ENCODE data around the gene KCNN1.

DNA sequence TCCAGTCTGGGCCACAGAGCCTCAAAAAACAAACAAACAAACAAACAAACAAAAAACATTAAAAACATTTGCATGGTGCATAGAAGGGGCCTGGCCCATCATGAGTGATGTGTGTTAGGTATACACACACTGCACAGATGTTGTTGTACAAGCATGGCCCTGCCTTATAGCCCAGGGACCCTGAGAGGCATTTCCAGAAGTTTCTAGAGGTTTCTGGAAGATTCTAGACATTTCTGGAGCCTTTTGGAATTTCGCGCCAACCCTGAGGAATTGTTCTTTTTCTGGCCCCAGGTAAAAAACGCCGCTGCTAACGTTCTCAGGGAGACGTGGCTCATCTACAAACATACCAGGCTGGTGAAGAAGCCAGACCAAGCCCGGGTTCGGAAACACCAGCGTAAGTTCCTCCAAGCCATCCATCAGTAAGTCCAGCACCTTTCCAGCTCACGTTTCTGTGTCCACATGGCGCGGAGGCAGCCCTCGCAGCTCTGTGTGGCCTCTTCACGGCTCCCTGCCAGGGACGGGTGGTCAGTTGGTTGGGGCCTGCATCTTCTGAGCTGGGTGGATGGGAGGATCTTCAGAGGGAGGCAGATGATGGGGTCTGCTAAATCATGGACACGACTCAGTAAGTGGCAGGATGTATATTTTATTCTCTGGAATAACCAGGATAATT lies 22.7 kb downstream of the KCNN1 start:
- TF ChIP-seq, protein P1, sequence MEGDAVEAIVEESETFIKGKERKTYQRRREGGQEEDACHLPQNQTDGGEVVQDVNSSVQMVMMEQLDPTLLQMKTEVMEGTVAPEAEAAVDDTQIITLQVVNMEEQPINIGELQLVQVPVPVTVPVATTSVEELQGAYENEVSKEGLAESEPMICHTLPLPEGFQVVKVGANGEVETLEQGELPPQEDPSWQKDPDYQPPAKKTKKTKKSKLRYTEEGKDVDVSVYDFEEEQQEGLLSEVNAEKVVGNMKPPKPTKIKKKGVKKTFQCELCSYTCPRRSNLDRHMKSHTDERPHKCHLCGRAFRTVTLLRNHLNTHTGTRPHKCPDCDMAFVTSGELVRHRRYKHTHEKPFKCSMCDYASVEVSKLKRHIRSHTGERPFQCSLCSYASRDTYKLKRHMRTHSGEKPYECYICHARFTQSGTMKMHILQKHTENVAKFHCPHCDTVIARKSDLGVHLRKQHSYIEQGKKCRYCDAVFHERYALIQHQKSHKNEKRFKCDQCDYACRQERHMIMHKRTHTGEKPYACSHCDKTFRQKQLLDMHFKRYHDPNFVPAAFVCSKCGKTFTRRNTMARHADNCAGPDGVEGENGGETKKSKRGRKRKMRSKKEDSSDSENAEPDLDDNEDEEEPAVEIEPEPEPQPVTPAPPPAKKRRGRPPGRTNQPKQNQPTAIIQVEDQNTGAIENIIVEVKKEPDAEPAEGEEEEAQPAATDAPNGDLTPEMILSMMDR (conservative IDR thresholded peaks at IDR 0.05; ENCODE audit: low read depth in 2 of 2), result no peak
- TF ChIP-seq EZH2 (IDR thresholded peaks at IDR 0.05; ENCODE audit: low read depth, unreplicated experiment) (no peak), POLR2AphosphoS5 (IDR thresholded peaks at IDR 0.05; ENCODE audit: low read depth) (no peak), CREB1 (CRISPR knock-in tag; IDR thresholded peaks at IDR 0.05; ENCODE audit: low read depth) (no peak), EZH2phosphoT487 (IDR thresholded peaks at IDR 0.05; ENCODE audit: unreplicated experiment) (no peak), ZNF331 (CRISPR knock-in tag; IDR thresholded peaks at IDR 0.05; ENCODE audit: low read depth) (no peak), NANOG (IDR thresholded peaks at IDR 0.05; ENCODE audit: borderline replicate concordance) (no peak), STAT1 (IDR thresholded peaks at IDR 0.05; ENCODE audit: unreplicated experiment) (no peak), JUNB (IDR thresholded peaks at IDR 0.05; ENCODE audit: unreplicated experiment) (no peak), ZNF114 (CRISPR knock-in tag; IDR thresholded peaks at IDR 0.05) (no peak)
- TF ChIP-seq, protein P2, sequence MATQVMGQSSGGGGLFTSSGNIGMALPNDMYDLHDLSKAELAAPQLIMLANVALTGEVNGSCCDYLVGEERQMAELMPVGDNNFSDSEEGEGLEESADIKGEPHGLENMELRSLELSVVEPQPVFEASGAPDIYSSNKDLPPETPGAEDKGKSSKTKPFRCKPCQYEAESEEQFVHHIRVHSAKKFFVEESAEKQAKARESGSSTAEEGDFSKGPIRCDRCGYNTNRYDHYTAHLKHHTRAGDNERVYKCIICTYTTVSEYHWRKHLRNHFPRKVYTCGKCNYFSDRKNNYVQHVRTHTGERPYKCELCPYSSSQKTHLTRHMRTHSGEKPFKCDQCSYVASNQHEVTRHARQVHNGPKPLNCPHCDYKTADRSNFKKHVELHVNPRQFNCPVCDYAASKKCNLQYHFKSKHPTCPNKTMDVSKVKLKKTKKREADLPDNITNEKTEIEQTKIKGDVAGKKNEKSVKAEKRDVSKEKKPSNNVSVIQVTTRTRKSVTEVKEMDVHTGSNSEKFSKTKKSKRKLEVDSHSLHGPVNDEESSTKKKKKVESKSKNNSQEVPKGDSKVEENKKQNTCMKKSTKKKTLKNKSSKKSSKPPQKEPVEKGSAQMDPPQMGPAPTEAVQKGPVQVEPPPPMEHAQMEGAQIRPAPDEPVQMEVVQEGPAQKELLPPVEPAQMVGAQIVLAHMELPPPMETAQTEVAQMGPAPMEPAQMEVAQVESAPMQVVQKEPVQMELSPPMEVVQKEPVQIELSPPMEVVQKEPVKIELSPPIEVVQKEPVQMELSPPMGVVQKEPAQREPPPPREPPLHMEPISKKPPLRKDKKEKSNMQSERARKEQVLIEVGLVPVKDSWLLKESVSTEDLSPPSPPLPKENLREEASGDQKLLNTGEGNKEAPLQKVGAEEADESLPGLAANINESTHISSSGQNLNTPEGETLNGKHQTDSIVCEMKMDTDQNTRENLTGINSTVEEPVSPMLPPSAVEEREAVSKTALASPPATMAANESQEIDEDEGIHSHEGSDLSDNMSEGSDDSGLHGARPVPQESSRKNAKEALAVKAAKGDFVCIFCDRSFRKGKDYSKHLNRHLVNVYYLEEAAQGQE (IDR thresholded peaks at IDR 0.05; ENCODE audit: unreplicated experiment), result no peak
- TF ChIP-seq, protein P3, sequence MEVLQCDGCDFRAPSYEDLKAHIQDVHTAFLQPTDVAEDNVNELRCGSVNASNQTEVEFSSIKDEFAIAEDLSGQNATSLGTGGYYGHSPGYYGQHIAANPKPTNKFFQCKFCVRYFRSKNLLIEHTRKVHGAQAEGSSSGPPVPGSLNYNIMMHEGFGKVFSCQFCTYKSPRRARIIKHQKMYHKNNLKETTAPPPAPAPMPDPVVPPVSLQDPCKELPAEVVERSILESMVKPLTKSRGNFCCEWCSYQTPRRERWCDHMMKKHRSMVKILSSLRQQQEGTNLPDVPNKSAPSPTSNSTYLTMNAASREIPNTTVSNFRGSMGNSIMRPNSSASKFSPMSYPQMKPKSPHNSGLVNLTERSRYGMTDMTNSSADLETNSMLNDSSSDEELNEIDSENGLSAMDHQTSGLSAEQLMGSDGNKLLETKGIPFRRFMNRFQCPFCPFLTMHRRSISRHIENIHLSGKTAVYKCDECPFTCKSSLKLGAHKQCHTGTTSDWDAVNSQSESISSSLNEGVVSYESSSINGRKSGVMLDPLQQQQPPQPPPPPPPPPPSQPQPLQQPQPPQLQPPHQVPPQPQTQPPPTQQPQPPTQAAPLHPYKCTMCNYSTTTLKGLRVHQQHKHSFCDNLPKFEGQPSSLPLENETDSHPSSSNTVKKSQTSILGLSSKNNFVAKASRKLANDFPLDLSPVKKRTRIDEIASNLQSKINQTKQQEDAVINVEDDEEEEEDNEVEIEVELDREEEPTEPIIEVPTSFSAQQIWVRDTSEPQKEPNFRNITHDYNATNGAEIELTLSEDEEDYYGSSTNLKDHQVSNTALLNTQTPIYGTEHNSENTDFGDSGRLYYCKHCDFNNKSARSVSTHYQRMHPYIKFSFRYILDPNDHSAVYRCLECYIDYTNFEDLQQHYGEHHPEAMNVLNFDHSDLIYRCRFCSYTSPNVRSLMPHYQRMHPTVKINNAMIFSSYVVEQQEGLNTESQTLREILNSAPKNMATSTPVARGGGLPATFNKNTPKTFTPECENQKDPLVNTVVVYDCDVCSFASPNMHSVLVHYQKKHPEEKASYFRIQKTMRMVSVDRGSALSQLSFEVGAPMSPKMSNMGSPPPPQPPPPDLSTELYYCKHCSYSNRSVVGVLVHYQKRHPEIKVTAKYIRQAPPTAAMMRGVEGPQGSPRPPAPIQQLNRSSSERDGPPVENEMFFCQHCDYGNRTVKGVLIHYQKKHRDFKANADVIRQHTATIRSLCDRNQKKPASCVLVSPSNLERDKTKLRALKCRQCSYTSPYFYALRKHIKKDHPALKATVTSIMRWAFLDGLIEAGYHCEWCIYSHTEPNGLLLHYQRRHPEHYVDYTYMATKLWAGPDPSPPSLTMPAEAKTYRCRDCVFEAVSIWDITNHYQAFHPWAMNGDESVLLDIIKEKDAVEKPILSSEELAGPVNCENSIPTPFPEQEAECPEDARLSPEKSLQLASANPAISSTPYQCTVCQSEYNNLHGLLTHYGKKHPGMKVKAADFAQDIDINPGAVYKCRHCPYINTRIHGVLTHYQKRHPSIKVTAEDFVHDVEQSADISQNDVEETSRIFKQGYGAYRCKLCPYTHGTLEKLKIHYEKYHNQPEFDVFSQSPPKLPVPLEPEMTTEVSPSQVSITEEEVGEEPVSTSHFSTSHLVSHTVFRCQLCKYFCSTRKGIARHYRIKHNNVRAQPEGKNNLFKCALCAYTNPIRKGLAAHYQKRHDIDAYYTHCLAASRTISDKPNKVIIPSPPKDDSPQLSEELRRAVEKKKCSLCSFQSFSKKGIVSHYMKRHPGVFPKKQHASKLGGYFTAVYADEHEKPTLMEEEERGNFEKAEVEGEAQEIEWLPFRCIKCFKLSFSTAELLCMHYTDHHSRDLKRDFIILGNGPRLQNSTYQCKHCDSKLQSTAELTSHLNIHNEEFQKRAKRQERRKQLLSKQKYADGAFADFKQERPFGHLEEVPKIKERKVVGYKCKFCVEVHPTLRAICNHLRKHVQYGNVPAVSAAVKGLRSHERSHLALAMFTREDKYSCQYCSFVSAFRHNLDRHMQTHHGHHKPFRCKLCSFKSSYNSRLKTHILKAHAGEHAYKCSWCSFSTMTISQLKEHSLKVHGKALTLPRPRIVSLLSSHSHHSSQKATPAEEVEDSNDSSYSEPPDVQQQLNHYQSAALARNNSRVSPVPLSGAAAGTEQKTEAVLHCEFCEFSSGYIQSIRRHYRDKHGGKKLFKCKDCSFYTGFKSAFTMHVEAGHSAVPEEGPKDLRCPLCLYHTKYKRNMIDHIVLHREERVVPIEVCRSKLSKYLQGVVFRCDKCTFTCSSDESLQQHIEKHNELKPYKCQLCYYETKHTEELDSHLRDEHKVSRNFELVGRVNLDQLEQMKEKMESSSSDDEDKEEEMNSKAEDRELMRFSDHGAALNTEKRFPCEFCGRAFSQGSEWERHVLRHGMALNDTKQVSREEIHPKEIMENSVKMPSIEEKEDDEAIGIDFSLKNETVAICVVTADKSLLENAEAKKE (CRISPR knock-in tag; IDR thresholded peaks at IDR 0.05), result no peak
- TF ChIP-seq, protein P4, sequence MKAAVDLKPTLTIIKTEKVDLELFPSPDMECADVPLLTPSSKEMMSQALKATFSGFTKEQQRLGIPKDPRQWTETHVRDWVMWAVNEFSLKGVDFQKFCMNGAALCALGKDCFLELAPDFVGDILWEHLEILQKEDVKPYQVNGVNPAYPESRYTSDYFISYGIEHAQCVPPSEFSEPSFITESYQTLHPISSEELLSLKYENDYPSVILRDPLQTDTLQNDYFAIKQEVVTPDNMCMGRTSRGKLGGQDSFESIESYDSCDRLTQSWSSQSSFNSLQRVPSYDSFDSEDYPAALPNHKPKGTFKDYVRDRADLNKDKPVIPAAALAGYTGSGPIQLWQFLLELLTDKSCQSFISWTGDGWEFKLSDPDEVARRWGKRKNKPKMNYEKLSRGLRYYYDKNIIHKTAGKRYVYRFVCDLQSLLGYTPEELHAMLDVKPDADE (IDR thresholded peaks at IDR 0.05), result no peak
